HG02943 (cell line): Measurements from ENCODE around the gene VWA2.

Experiments used
- ATAC-seq: cut with Tn5 transposase; IDR thresholded peaks from one replicate; pipeline ENCODE4 v1.9.1; 2021; ENCODE audit warnings: mild to moderate bottlenecking, low read depth, moderate library complexity; ENCODE audit not compliant: unreplicated experiment

The VWA2 gene

DNA sequence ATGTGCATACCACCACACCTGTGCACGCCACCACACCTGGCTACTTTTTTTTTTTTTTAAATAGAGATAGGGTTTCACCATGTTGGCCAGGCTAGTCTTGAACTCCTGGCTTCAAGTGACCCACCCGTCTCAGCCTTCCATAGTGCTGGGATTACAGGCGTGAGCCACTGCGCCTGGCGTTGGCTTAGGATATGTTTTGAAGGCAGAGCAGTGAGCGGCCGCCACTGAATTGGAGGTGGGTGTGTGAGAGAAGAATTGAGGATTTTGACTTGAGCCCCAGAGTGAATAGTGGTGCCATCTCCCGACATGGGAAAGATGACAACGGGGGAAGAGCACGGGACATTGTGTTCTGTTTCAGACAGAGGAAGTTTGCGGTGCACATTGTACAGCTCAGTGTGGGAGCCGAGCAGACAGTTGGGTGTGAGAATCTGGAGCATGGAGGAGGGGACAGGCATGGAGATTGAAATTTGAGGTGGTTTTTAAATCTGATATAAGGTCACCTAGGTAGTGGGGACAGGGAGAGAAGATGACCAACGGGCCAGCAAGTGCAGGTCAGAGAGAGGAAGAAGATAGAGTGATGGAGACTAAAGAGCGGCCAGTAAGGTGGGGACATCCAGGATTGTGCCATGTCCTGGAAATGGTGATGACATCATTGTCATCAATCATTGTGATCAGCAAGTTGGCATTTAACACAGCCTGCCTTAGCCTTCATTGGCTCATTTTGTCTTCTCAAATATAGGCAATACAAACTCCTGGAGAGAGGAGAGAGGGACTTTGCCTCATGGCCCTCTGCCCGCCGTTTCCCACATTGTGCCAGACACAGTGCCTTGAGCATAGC, 35.8 kb downstream of the VWA2 start:
- ATAC-seq = no peak

DNA sequence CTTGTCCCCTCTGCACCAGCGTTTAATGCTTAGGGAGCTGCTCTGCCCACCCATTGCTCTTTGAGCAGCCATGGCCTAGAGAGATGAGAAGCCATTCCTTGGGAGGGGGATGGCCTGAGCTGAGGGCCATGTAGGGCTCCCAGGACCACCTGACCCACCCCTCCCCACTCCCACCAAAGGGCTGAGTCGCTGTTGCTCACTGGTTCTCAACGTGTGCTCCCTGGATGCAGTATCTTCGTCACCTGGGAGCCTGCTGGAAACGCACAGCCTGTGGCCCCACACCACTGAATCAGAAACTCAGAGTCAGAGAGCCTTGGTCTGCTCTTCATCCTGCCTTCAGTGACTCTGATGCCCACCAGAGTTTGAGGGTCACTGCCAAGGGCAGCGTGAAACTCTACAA, 37.0 kb downstream of the VWA2 start:
- no peak for ATAC-seq

DNA sequence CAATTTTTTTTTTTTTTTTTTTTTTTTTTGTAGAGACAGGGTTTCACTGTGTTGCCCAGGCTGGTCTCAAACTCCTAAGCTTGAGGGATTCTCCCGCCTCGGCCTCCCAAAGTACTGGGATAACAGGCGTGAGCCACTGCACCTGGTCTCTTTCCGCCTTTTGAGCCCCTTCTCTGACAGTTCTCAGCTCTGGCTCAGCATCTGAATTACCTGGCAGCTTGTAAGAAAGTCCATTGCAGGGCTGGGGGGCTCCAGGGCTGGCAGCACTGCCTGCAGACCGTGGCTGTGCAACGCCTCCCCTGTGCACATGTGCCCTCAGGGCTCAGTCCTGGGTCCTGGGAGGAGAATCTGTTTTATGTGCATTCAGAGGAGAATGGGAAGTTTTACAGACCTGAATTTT, 37.6 kb downstream of the VWA2 start:
- no peak for ATAC-seq

DNA sequence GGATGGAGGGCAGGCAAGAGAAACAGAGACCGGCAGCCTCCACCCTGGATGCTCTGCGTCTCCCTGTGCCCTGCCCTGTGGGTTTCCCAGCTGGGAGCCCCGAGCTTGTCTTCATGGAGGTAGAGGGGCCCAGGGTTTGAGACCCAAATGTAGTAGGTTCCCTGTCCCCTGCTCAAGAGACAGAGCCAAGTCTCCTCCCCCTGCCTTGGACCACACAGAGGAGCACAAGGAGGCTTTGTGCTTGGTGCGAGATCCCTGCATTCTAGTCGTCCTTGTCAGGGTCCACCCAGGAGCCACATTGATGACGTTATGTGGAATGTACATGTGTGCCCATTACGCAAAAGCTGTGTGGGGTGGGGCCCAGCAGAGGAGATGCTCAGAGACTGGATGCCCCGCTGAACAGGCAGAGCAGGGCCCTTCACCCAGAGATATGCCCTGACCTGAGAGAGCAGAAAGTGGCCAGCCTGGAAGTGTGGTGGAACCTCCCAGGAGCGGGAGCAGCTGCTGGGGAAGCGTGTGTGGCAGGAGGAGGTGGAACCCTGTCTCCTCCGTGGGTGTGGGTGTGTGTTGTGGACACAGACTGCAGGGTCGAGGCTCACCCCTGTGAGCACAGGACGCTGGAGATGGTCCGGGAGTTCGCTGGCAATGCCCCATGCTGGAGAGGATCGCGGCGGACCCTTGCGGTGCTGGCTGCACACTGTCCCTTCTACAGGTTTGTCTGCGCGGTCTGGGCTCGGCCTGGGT, 39.3 kb downstream of the VWA2 start:
- no peak for ATAC-seq

DNA sequence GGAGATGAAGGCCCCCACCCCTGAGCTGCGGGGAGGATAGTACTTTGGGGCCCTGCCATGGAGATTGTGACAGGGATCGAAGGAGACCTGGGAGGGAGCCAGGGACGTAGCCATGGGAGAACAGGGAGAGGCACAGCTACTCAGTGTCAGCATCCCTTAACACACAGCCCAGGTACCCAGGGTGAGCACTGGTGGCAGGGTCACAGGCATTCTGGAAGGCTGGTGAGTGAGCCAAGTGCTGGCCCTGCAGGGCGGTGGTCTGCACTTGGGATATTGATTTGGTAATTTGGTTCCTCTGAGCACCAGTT, 39.8 kb downstream of the VWA2 start:
- ATAC-seq = no peak

DNA sequence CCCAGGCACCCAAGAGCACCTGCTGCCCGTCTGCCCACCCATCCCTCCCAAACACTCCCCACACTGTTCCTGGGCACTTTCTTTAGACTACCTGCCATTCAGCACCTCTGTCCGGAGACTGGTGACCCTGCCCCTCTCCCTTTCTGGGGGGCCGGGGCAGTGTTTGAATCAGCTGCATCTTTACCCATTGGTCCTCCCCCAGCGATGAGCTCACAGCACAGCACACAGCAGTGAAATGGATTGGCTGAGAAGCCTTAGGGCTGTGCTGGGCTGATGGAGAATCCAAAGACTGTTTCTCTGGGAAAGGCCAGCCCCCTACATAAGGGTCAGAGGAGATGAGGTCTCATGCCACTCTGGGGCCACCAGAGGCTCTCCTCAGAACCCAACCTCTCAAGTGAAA, 40.2 kb downstream of the VWA2 start:
- no peak for ATAC-seq

DNA sequence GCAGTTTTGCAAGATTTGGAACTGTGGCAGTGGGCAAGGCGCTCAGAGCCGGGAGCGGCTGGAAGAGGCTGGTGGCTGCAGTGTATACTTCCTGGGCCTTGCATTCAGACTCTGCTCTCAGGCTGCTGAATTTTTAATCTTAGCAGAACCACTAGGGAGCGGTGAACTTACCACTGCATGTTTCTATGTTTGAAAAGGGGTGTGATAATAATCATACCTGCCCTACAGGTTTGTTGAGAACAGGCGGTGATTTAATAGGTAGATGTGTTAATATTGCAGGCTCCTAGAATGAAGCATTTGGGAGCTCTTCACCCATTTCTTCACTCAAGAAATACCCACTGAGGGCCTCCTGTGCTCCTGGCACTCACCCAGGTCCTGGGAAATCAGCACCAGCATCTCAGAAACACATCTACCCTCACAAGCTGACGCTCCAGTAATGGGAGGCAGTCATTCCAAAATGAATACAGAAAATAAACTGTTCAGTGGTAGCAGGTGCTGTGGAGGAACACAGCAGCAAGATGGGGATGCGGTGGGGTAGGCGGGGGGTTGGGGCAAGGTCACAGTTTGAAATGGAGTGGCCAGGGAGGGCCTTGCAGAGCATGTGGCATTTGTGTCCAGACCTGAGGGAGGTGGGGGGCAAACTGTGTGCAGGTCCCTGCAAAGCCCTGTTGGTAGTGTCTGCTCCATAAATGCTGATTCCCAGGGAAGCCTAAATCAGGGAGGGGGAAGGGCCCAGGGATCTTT, 41.0 kb downstream of the VWA2 start:
- ATAC-seq = no peak

DNA sequence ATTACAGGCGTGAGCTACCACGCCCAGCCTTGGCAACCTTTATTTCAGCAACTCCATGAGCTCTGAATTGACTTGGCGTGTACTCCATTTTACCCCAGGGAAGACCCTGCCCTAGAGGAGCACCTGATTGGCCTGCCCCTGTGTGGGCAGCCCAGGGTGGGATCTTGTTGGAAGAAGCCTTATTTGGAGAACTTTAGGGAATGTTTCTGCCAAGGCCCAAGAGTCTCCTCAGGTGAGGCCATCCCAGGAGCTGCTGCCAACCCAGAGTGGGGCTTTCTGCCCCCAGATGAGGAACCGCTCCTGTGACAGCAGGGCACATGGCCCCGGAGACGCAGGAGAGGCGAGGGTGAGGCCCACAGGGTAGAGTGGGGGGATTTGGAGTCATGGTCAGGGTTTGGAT, 42.0 kb downstream of the VWA2 start:
- ATAC-seq = no peak

DNA sequence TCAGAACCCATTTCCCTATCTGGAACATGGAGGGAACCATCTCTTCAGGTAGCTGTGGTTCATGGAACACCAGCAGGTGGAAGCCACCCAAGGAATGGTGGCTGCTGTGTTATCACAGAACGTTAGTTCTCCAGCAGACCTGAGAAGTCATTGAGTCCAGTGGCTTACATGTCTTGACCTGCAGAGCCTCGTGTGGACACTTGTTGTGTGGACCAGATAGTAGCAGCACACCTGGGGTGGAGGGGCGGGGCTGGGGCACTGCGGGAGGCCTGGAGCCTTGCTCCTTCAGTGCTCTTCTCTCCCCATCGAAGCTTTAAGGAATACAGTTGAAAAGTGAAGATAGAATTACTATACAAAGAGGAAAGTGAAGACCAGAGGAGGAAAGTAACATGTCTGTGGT, 42.4 kb downstream of the VWA2 start:
- no peak for ATAC-seq

DNA sequence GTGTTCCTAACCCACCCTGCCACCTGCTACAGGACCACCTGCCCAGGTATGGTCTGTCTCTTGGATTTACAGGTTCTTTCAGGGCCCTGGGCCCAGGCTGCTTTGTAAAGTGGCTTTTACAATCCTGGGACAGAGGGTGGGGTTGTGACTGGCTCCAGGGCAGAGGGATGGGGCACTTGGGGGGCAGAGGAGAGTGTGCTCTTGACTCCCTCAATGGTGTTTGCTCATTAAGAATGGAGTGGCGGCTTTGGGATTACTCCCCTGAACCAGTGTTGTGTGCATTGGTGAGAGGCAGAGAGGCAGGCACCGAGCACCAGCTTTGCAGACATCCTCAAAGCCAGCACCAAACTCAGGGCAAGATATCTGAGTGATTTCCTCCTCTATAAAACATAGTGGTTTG, 43.5 kb downstream of the VWA2 start:
- ATAC-seq = no peak

DNA sequence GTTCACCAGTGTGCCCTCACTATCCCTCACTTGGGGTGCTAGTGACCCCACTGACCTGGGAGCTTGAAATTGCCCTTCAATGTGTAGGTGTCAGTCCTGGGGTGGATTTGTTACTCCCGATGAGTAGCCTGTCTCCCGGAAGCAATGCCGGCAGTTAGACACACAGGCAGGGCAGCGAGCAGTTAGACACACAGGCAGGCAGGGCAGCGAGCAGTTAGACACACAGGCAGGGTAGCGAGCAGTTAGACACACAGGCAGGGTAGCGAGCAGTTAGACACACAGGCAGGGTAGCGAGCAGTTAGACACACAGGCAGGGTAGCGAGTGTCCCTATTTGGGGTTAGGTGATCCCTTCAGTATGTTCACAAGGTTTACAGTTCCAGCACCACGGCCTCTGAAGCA, 44.0 kb downstream of the VWA2 start:
- ATAC-seq = no peak

DNA sequence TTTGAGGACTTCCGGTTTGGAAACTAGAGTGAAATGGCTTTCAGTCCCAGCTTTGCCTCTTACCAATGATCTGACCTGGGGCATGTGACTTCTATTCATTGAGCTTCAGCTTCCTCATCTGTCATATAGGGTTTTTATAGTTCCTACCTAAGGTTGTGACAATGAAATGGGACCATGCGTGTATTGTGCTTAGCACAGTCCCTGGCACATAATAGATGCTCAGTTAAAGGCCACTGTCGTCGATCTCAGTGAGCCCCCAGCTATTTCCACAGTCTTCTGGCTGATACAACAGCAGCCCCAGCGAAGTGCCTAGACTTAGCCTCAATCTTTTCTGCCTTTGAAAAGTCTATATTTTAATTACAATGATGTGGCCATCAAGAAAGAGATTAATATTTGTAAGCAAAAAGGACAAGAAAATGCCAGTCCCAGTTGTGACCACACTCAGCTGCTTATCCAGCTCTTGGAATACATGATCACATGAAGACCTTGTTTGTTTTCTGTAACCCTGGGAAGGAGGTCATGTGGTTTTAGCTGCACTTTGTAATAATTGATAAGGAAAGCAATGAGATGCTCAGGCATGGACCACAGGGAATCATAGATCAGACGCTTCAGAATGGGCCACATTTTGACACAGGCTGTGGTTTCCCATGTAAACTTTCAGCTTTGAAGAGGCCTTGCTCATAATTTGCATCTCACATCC, 44.6 kb downstream of the VWA2 start:
- ATAC-seq = no peak

DNA sequence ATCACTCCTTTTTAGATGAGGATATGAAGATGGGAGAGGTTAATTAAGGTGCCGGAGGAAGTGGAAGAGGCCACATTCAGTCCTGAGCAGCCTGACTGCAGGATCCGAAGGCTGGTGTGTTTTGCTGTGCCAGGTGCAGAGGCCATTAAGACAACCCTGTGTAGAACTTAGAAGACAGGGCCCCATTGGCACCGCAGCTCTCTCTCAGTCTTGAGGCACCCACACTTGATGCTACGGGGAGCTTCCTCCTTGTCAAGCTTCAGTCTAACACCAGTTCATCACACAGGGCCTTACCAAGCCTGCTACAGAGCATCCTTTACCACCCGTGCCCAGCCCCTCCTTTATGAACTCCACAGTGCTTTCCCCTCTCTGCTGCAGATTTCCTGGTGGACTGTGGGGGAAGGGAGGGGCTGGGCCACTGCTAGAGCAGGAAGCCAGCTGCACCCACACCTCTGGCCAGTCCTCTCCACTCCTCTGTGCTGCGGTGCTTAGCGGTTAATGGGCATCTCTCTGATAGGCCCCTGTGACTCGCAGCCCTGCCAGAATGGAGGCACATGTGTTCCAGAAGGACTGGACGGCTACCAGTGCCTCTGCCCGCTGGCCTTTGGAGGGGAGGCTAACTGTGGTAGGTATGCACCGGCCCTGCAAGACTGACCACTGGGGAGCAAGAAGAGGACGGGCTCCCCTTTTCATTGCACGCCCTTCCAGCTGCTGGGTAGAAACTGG, 45.5 kb downstream of the VWA2 start:
- no peak for ATAC-seq

DNA sequence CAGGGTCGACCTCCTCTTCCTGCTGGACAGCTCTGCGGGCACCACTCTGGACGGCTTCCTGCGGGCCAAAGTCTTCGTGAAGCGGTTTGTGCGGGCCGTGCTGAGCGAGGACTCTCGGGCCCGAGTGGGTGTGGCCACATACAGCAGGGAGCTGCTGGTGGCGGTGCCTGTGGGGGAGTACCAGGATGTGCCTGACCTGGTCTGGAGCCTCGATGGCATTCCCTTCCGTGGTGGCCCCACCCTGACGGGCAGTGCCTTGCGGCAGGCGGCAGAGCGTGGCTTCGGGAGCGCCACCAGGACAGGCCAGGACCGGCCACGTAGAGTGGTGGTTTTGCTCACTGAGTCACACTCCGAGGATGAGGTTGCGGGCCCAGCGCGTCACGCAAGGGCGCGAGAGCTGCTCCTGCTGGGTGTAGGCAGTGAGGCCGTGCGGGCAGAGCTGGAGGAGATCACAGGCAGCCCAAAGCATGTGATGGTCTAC, 46.9 kb downstream of the VWA2 start:
- no peak for ATAC-seq

DNA sequence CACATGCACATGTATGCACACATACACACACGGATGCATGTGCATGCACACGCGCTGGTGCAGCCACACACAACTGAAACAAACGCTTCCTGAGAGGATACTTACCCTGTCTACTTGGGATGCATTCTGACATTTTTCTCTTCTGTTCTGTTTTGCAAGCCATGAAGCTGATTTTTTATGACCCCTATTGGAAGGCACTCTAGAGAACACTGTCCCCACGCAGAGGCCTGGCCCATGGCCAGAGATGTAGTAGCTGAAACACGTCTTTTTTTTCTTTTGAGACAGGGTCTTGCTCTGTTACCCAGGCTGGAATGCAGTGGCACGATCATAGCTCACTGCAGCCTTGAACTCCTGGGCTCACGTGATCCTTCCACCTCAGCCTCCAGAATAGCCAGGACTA, 47.9 kb downstream of the VWA2 start:
- no peak for ATAC-seq

DNA sequence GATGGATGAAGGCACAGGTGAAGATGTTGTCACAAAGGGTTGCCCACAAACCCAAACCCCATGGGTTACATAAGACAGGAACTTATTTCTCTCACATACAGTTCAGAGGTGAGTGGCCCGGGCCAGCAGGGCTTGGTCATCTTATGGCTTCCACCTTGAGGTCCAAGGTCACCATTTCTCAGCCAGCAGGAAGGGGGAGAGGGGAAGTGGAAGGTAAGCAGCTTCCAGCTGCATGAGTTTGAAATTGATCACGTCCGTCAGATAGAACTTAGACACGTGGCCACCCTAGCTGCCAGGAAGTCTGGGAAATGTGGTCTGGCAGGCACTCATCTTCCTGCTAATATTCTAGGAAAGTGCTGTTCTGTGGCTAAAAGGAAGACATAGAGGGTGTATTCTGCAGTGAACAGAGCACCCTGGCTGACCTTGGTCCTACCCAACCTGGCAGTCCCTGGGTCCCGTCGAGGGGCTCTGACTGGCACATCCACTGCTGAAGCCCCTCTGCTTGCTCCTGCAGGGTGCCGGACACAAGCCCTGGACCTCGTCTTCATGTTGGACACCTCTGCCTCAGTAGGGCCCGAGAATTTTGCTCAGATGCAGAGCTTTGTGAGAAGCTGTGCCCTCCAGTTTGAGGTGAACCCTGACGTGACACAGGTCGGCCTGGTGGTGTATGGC, 49.5 kb downstream of the VWA2 start:
- no peak for ATAC-seq

DNA sequence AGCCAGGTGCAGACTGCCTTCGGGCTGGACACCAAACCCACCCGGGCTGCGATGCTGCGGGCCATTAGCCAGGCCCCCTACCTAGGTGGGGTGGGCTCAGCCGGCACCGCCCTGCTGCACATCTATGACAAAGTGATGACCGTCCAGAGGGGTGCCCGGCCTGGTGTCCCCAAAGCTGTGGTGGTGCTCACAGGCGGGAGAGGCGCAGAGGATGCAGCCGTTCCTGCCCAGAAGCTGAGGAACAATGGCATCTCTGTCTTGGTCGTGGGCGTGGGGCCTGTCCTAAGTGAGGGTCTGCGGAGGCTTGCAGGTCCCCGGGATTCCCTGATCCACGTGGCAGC, 50.0 kb downstream of the VWA2 start:
- ATAC-seq = no peak

DNA sequence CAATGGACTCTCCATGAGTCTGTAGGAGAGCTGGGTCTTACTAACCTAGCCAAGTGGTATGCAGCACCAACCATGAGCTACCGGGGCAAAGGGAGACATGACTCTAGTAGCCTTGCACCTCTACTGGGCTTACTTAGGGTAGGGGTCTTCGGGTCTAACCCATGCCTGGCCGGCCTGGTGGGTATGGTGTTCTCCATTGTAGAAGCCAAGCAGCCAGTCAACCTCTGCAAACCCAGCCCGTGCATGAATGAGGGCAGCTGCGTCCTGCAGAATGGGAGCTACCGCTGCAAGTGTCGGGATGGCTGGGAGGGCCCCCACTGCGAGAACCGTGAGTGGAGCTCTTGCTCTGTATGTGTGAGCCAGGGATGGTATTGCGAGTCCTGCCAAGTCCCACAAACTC, 51.0 kb downstream of the VWA2 start:
- ATAC-seq = no peak

DNA sequence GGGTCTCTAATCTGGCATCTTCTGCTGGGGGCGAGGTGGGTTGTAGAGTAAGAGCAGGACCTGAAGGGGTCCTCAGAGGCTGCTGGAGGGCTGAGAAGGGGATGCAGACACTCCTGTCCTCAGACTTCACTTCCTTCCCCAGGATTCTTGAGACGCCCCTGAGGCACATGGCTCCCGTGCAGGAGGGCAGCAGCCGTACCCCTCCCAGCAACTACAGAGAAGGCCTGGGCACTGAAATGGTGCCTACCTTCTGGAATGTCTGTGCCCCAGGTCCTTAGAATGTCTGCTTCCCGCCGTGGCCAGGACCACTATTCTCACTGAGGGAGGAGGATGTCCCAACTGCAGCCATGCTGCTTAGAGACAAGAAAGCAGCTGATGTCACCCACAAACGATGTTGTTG, 52.0 kb downstream of the VWA2 start:
- no peak for ATAC-seq

DNA sequence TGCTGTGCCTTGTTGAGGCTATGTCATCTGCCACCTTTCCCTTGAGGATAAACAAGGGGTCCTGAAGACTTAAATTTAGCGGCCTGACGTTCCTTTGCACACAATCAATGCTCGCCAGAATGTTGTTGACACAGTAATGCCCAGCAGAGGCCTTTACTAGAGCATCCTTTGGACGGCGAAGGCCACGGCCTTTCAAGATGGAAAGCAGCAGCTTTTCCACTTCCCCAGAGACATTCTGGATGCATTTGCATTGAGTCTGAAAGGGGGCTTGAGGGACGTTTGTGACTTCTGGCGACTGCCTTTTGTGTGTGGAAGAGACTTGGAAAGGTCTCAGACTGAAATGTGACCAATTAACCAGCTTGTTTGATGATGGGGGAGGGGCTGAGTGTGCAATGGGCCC, 52.5 kb downstream of the VWA2 start:
- ATAC-seq = no peak
